K562 (cell line): ENCODE measurements around the gene QRICH1. TPM values are rescaled to one million over a fixed set of nuclear protein-coding genes. Genes with fewer than 3 reads are reported as not detected.

ENCODE experiments used
- ATAC-seq: fragments of 200-7000 bp; cut with Tn5 transposase; 3 replicates; pipeline ENCODE4 v1.9.1; 2020; ENCODE audit warnings: moderate library complexity
- BruUV-seq: library from RNA; stranded (reverse); fragments of 400-500 nt; replicated peaks from 2 replicates; lab custom pipeline; 2021; lab: Mats Ljungman, UMichigan
- CTCF ChIA-PET: fragments of 300-600 bp; formaldehyde crosslinking; extraction: SDS; loops from one replicate; lab custom pipeline; 2021; ENCODE audit warnings: low intra/inter-chr PET ratio; lab: Yijun Ruan, JAX
- POLR2A ChIA-PET: fragments of 300-600, 350-650 bp; sonication (Branson Sonifier 250); formaldehyde crosslinking; extraction: SDS; loops from one replicate; lab custom pipeline; 2021; ENCODE audit warnings: antibody characterized with exemption, inconsistent platforms; lab: Yijun Ruan, JAX
- DNase-seq, 4 experiments: peaks; one replicate each; pipeline versions ENCODE4 v3.0.0 to v3.0.0-alpha.2; 2011 to 2018; ENCODE audit warnings: low spot score in 3 of 4, mixed read lengths in 3 of 4; ENCODE audit errors: extremely low read depth in 1 of 4
- FAIRE-seq: peaks from 2 replicates; lab custom pipeline; 2011; peaks lifted over from hg19 to GRCh38; lab: Jason Lieb, UNC
- H2AFZ ChIP-seq: 2 replicates; pipeline ENCODE4 v1.6.0; 2011; ENCODE audit warnings: low read depth, low read length, control low read depth, inconsistent platforms
- H3K27ac ChIP-seq: fragments of 200-600 bp; 3 replicates; pipeline ENCODE4 v1.8.0; 2011; ENCODE audit warnings: low read depth, mild to moderate bottlenecking, control low read depth, inconsistent platforms, low read length, moderate library complexity, mixed read lengths; ENCODE audit errors: extremely low read depth
- H3K27me3 ChIP-seq, 2 experiments: fragments of 300-600 bp in 1 of 2; 2 replicates in 1 of 2; 3 replicates in 1 of 2; pipeline versions ENCODE4 v1.6.0 to v1.8.0; 2011; ENCODE audit warnings: inconsistent platforms in 2 of 2, low read length in 2 of 2, mild to moderate bottlenecking in 1 of 2, mixed read lengths in 1 of 2, moderate library complexity in 1 of 2; ENCODE audit not compliant: control insufficient read depth in 2 of 2, insufficient read depth in 2 of 2
- H3K36me3 ChIP-seq: fragments of 300-600 bp; 3 replicates; pipeline ENCODE4 v1.8.0; 2011; ENCODE audit warnings: mild to moderate bottlenecking, low read length, inconsistent platforms; ENCODE audit not compliant: control insufficient read depth, insufficient read depth
- H3K4me1 ChIP-seq, 2 experiments: fragments of 200-600 bp in 1 of 2; replicated peaks in 1 of 2; 2 replicates in 1 of 2; 3 replicates in 1 of 2; pipeline versions ENCODE4 v1.5.1 to v1.8.0; 2011; ENCODE audit warnings: inconsistent platforms in 2 of 2, low read length in 2 of 2, mild to moderate bottlenecking in 1 of 2, mixed read lengths in 1 of 2, moderate library complexity in 1 of 2; ENCODE audit not compliant: control insufficient read depth in 2 of 2, insufficient read depth in 2 of 2
- H3K4me2 ChIP-seq: 2 replicates; pipeline ENCODE4 v1.6.1; 2011; ENCODE audit warnings: low read length, control low read depth, inconsistent platforms, mixed read lengths; ENCODE audit not compliant: insufficient read depth
- H3K4me3 ChIP-seq: fragments of 200-600 bp; sonication (generic), shearing (Covaris generic); 2 replicates; pipeline ENCODE4 v1.5.1; 2016; ENCODE audit warnings: control low read depth, inconsistent platforms
- H3K79me2 ChIP-seq: fragments of 200-600 bp; 3 replicates; pipeline ENCODE4 v1.8.0; 2011; ENCODE audit warnings: low read length, inconsistent platforms; ENCODE audit not compliant: control insufficient read depth, insufficient read depth
- H3K9ac ChIP-seq, 2 experiments: 2 replicates each; pipeline versions ENCODE4 v1.6.0 to v1.6.1; 2011; ENCODE audit warnings: low read depth in 2 of 2, low read length in 2 of 2, control low read depth in 1 of 2, inconsistent platforms in 1 of 2, mild to moderate bottlenecking in 1 of 2, mixed read lengths in 1 of 2; ENCODE audit not compliant: insufficient read depth in 1 of 2
- H3K9me1 ChIP-seq: one replicate; pipeline ENCODE4 v1.6.0; 2011; ENCODE audit warnings: inconsistent platforms, mild to moderate bottlenecking, low read length, moderate library complexity; ENCODE audit not compliant: control insufficient read depth, insufficient read depth
- H3K9me3 ChIP-seq: replicated peaks from 2 replicates; pipeline ENCODE4 v1.5.1; 2011; ENCODE audit warnings: low read depth, low read length, inconsistent platforms; ENCODE audit not compliant: control insufficient read depth, insufficient read depth
- H4K20me1 ChIP-seq: replicated peaks from 2 replicates; pipeline ENCODE4 v1.6.1; 2011; ENCODE audit warnings: low read length, inconsistent platforms, mixed read lengths; ENCODE audit not compliant: control insufficient read depth, insufficient read depth
- ARHGAP35 ChIP-seq: fragments of 450-650 bp; IDR thresholded peaks from 2 replicates; pipeline ENCODE4 v1.6.1; 2018; ENCODE audit not compliant: partially characterized antibody
- CCNT2 ChIP-seq: IDR thresholded peaks from 2 replicates; pipeline ENCODE4 v1.6.1; 2011; ENCODE audit warnings: borderline replicate concordance, low read depth, mild to moderate bottlenecking, moderate library complexity, mixed read lengths, low read length; ENCODE audit not compliant: insufficient read length; ENCODE audit errors: extremely low read depth
- CREB5 ChIP-seq: fragments of 250-450 bp; sonication (Bioruptor Pico); IDR thresholded peaks from 2 replicates; pipeline ENCODE4 v1.5.0; 2020; ENCODE audit warnings: mild to moderate bottlenecking
- GATA2 ChIP-seq: sonication (generic); formaldehyde crosslinking; IDR thresholded peaks from 2 replicates; pipeline ENCODE4 v1.4.0; 2020; ENCODE audit warnings: mild to moderate bottlenecking, missing genetic modification reagents
- MED1 ChIP-seq: sonication (generic); formaldehyde crosslinking; IDR thresholded peaks from 2 replicates; pipeline ENCODE4 v1.8.1; 2023; ENCODE audit warnings: missing genetic modification reagents, borderline replicate concordance
- NR1H2 ChIP-seq: sonication (generic); formaldehyde crosslinking; IDR thresholded peaks from 2 replicates; pipeline ENCODE4 v1.4.0; 2020; ENCODE audit warnings: mild to moderate bottlenecking, missing genetic modification reagents
- PREB ChIP-seq: sonication (generic); formaldehyde crosslinking; IDR thresholded peaks from 2 replicates; pipeline ENCODE4 v1.8.1; 2023; ENCODE audit warnings: mild to moderate bottlenecking, missing genetic modification reagents
- SIX5 ChIP-seq, 2 experiments: IDR thresholded peaks; 2 replicates each; pipeline ENCODE4 v1.6.1; 2011; ENCODE audit warnings: low read length in 2 of 2, borderline replicate concordance in 1 of 2, low read depth in 1 of 2, mild to moderate bottlenecking in 1 of 2, moderate library complexity in 1 of 2; ENCODE audit not compliant: insufficient read depth in 1 of 2
- SNAPC5 ChIP-seq: fragments of 250-450 bp; sonication (Bioruptor Pico); IDR thresholded peaks from 2 replicates; pipeline ENCODE4 v1.8.0; 2021; ENCODE audit warnings: moderate library complexity, mild to moderate bottlenecking, inconsistent platforms
- SUPT5H ChIP-seq: fragments of 450-650 bp; IDR thresholded peaks from 2 replicates; pipeline ENCODE4 v1.6.1; 2016
- ZKSCAN8 ChIP-seq: fragments of 200-800 bp; sonication (Bioruptor generic); IDR thresholded peaks from 2 replicates; pipeline ENCODE4 v1.6.1; 2016; ENCODE audit warnings: missing genetic modification characterization, missing compliant biosample characterization
- WGBS: fragments of 100-300 bp; shearing (Covaris generic); methylation state at CpG from one replicate; pipeline ENCODE4 v1.1.6; 2016; ENCODE audit warnings: low coverage, mixed read lengths; ENCODE audit not compliant: insufficient coverage; ENCODE audit errors: missing lambda C conversion rate; 5-methylcytosine and 5-hydroxymethylcytosine counted together
- in situ Hi-C: fragments of 300-500 bp; cut with MboI; formaldehyde crosslinking; loops from 4 replicates; pipeline ENCODE4 v1.15.0; 2018; ENCODE audit warnings: inconsistent platforms, mixed read lengths
- intact Hi-C: fragments of 100-400 bp; cut with micrococcal nuclease; formaldehyde crosslinking; loops from 2 replicates; pipeline ENCODE4 v1.14.2; 2022
- polyA plus RNA-seq, 8 experiments: library from polyadenylated mRNA; depleted of rRNA in 4 of 8; stranded (reverse) in 5 of 8; unstranded in 3 of 8; fragments of >200 nt; fragmentation: Nextera tagmentation in 2 of 8; fragmentation: Illumina TruSeq in 1 of 8; extraction: Ambion mirVana in 2 of 8; extraction: Trizol in 1 of 8; gene quantifications; 2 replicates each; pipeline versions ENCODE4 v1.2.1 to v1.2.3, GENCODE V29; 2011 to 2014; ENCODE audit warnings: inconsistent platforms in 1 of 8, missing spikeins in 1 of 8
- total RNA-seq, 7 experiments: library from RNA; depleted of rRNA in 6 of 7; stranded (reverse); fragments of >200 nt in 6 of 7; fragmentation: Illumina TruSeq in 2 of 7; extraction: Trizol in 2 of 7; gene quantifications; 2 replicates each; pipeline versions ENCODE4 v1.2.1 to v1.2.3, GENCODE V29; 2011 to 2021; ENCODE audit warnings: low replicate concordance in 1 of 7

Gene QRICH1
- total and polyA plus RNA-seq, 9 of the 15 experiments (the other 6 are each of a cell fraction or from before 2014, with no cell fraction given): 20.1 to 99.2 (median 56.7) TPM

GRCh38 chr3:49025005-49025792 is 68.7 kb downstream of the QRICH1 start (continued):
- TF ChIP-seq SUPT5H (peak; percentile 71), SNAPC5 (CRISPR knock-in tag) (no peak), SIX5 (IDR thresholded peaks at IDR 0.05; ENCODE audit: borderline replicate concordance in 1 of 2, insufficient read depth in 1 of 2, low read depth in 1 of 2, low read length in 2 of 2) (no peak), NR1H2 (CRISPR knock-in tag) (no peak), CCNT2 (peak; percentile 26), GATA2 (0 out of 2 replicates have a peak, but pooled peaks have one; percentile 24), ZKSCAN8 (no peak)

GRCh38 chr3:49024449-49024848 is 69.4 kb downstream of the QRICH1 start:
- Histone ChIP-seq H3K4me3 (no peak overlapping the region), H3K36me3 (peaks cover 62% of the 10 kb centered on the region), H3K4me2 (no peak overlapping the region), H2AFZ (no peak overlapping the region), H3K27me3 (no peaks in the 10 kb centered on the region), H3K79me2 (peaks cover 97% of the 10 kb centered on the region), H3K9me1 (peaks cover 9% of the 10 kb centered on the region), H4K20me1 (peaks cover 12% of the 10 kb centered on the region), H3K9ac (peak overlapping the region in 1 of 2 experiments; percentile 50; a peak in 1 of 4 replicates), H3K4me1 (peaks cover 27 to 65% of the 10 kb centered on the region in 2 experiments; a peak in 4 of 5 replicates), H3K27ac (no peak overlapping the region), H3K9me3 (no peaks in the 10 kb centered on the region)
- ATAC-seq (no peak), DNase-seq (no peak), FAIRE-seq (no peak)
- intact Hi-C loops: loop anchor here (10.0 kb wide), 1 partner anchor 140 kb away; the partner anchor contains the start of gene CCDC71
- POLR2A ChIA-PET: interaction anchor here (0.5 to 8.4 kb wide), 6 partner anchors 11 to 446 kb away, joined by 3 to 104 read pairs (median 4); partner anchors contain the start of genes QRICH1 and WDR6
- CTCF ChIA-PET: interaction anchor here (0.6 kb wide), 1 partner anchor 95 kb away, joined by 3 read pairs; no protein-coding TSS in a partner anchor
- WGBS: 63% methylated on average over 3 of the region's 5 CpGs
- BruUV-seq: no TSS peak
- in situ Hi-C loops: no loop called here
- TF ChIP-seq CREB5 (CRISPR knock-in tag) (no peak), ARHGAP35 (no peak), MED1 (no peak), PREB (CRISPR knock-in tag) (no peak)
